NCI-H1436 treated with DMSO at 0.1 percent for 48 hours (cell line): ENCODE results near the gene CHST2.
"Not testable (repeated sequence)": the region's sequence is repeated elsewhere in the genome, so short reads cannot be mapped to it uniquely, and the experiment has no call there.

Source experiments
- DNase-seq: peaks from one replicate; lab custom pipeline; 2025; lab: John Stamatoyannopoulos, UW

CHST2 gene

GRCh38 chr3:143134471-143134870 lies 14.9 kb downstream of the CHST2 start:
- DNase-seq, result no peak

DNA sequence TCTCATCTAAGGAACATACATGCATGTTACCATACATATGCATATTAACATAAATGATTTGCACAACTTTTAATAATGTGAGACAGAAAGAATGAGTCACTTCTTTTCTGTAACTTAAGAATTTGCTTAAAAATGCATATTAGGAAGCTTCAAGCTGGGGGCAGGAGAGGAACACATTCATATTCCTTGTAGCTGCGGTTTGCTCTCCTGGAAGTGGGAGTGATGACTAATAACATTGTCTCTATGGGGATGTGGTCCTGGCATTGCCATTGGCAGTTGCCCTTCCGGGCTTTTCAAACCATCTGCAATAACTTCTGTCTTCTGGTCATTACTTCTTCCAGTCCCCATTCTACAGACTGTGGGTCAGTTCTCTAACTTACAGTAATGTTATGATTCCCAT lies 15.6 kb downstream of the CHST2 start:
- no peak for DNase-seq

- DNase-seq, result no peak
These were observed 18.0 kb downstream of the CHST2 start for GRCh38 chr3:143137435-143138036.

DNA sequence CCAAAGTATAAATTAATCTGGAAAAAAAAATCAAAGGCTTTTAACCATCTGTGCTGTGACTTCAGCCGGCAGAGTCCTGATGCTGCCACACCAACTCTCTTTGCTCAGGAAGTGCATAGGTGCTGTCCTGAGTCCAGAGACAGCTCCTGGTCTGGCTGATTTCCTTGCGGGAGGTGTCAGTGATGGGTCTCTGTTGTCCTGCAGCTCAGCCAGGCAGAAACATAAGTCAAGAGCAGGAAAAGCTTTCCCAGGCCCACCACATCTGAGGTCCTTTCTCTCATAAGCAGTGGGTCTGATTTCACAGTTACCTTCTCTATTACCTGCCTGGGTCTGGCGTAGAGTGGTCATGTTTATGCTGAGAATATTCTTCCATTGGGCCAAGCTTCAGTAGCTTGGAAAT lies 19.4 kb downstream of the CHST2 start:
- no peak for DNase-seq

DNA sequence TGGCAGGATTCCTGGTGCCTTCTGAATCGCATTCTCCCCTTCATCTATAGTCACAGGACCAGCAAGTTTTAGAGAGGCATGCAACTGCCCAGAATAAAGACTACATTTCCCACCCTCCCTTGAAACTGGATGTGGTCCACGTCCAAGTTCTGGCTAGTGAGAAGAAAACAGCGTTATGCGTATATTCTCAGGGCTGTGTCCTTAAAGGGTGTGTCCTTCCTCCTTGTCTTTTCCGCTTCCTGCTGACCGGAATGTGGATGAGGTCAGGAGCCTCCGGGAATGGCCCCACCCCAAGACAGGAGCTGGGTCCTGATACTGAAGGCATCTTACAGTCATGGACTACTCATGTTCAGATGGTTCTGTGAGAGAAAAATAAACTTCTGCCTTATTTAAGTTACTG lies 20.2 kb downstream of the CHST2 start:
- no peak for DNase-seq

- DNase-seq, result no peak
These were observed 21.0 kb downstream of the CHST2 start for GRCh38 chr3:143140550-143140949.

DNA sequence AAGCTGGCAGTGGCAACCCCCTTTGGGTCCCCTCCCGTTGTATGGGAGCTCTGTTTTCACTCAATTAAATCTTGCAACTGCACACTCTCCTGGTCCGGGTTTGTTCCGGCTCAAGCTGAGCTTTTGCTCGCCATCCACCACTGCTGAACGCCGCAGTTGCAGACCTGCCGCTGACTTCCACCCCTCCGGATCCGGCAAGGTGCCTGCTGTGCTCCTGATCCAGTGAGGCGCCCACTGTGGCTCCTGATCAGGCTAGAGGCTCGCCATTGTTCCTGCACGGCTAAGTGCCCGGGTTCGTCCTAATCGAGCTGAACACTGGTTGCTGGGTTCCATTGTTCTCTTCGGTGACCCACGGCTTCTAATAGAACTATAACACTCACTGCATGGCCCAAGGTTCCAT lies 22.8 kb downstream of the CHST2 start:
- DNase-seq, result no peak

- no peak for DNase-seq
These were observed 26.3 kb downstream of the CHST2 start for GRCh38 chr3:143145906-143146305.

GRCh38 chr3:143146486-143147274 lies 27.1 kb downstream of the CHST2 start:
- no peak for DNase-seq

- DNase-seq, result no peak
These were observed 28.1 kb downstream of the CHST2 start for GRCh38 chr3:143147707-143148106.

GRCh38 chr3:143150071-143150470 lies 30.5 kb downstream of the CHST2 start:
- DNase-seq, result no peak

GRCh38 chr3:143151004-143151731 lies 31.6 kb downstream of the CHST2 start:
- DNase-seq, result no peak

DNA sequence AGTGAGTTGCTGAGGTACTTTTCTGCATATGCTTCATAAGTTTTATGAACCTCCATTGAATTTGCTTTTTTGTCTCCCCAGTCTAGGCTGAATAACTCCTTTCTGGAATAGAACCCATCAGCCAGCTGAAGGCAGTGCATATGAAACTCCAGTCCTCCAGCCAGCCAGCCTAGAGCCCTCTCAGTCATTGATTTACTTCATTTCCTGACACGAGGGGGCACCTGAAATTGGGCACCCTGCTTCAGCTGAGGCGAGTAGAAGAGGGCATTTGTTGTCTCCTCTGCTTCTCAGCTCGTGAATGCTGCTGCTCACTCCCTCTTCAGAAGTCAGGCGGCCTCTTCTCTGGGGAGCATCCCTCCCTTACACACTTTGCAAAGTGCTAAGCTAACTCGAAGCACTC lies 32.5 kb downstream of the CHST2 start:
- DNase-seq, result no peak

- no peak for DNase-seq
These were observed 36.2 kb downstream of the CHST2 start for GRCh38 chr3:143155756-143156155.

- no peak for DNase-seq
These were observed 38.7 kb downstream of the CHST2 start for GRCh38 chr3:143158014-143158988.

GRCh38 chr3:143160437-143160836 lies 40.9 kb downstream of the CHST2 start:
- DNase-seq, result no peak

- DNase-seq, result no peak
These were observed 44.1 kb downstream of the CHST2 start for GRCh38 chr3:143163562-143164100.

DNA sequence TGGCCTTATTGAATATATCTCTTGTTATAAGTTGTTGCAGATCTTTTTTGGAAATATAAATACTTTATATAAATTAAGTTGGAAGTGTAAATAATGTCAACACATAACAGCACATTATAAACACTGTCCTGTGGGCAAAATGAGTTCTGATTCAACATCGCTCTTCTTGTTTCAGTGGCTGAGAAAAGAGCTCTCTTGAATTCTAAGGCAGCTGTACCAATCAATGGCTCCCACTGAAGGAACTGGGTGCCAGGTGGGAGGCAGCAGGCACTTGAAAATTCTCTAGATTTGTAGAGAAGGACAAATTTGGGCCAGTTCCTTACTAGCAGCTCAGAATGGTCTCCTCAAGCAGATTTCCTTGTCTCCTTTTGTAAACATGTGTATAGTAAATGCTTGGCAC lies 45.6 kb downstream of the CHST2 start:
- DNase-seq, result no peak

DNA sequence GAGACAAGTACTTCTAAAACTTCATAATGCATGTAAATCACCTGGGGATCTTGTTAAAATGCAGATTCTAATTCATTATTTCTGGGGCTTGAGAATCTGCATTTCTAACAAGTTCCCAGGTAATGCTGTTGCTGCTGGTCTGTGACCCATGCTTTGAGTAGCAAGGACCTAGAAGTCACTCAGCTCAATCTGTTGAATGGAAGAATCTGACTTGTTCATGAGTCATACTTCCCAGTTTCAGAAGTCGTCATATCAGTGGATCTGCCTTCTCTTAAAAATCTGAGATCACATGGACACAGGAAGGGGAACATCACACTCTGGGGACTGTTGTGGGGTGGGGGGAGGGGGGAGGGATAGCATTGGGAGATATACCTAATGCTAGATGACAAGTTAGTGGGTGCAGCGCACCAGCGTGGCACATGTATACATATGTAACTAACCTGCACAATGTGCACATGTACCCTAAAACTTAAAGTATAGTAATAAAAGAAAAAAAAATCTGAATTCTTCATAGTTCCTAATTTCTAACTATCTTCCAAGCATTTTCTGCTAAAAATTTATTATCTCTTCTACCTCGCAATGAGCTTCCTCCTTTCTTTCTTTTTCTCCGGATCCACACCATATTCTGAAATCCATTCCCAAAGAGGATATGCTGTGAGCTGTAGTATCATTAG lies 46.2 kb downstream of the CHST2 start:
- DNase-seq, result not testable (repeated sequence)

GRCh38 chr3:143166376-143166775 lies 46.8 kb downstream of the CHST2 start:
- DNase-seq, result no peak
